Astrocyte of the spinal cord (primary cell): Measurements from ENCODE around the gene FZD7.

Experiments used
- DNase-seq: peaks from one replicate; pipeline ENCODE4 v3.0.0; 2011; ENCODE audit warnings: low read depth, low spot score
- H3K4me3 ChIP-seq: 2 replicates; pipeline ENCODE4 v1.5.1; 2011; ENCODE audit warnings: low read depth, mild to moderate bottlenecking, low read length, moderate library complexity
- CTCF ChIP-seq: IDR thresholded peaks from 2 replicates; pipeline ENCODE4 v1.5.1; 2012; ENCODE audit warnings: low read depth, mild to moderate bottlenecking, low read length, inconsistent platforms
- in situ Hi-C: cut with HindIII; loops from 2 replicates; pipeline ENCODE4 v1.10.0; 2017; ENCODE audit warnings: low sequenced_read_pairs

The FZD7 gene

GRCh38 chr2:202067589-202067988 is 33.9 kb downstream of the FZD7 start:
- H3K4me3 ChIP-seq: no peak overlapping the region
- no peak for TF ChIP-seq CTCF
- DNase-seq: no peak
- in situ Hi-C loops: no loop called here

- DNase-seq: no peak
- no peak overlapping the region for H3K4me3 ChIP-seq
- no peak for TF ChIP-seq CTCF
- in situ Hi-C loops: no loop called here
Observed at GRCh38 chr2:202069170-202070067, 35.8 kb downstream of the FZD7 start.

- in situ Hi-C loops: no loop called here
- DNase-seq: no peak
- TF ChIP-seq CTCF: no peak
- H3K4me3 ChIP-seq: no peak overlapping the region
Observed at GRCh38 chr2:202071107-202071506, 37.5 kb downstream of the FZD7 start.

- no peak overlapping the region for H3K4me3 ChIP-seq
- in situ Hi-C loops: no loop called here
- TF ChIP-seq CTCF: peak; percentile 31
- DNase-seq: no peak
Observed at GRCh38 chr2:202072226-202072625, 38.6 kb downstream of the FZD7 start.

- in situ Hi-C loops: no loop called here
- DNase-seq: no peak
- H3K4me3 ChIP-seq: no peak within 1 kb of the TSS
- no peak for TF ChIP-seq CTCF
Observed at GRCh38 chr2:202072737-202073401, 39.2 kb downstream of the FZD7 start, which contains the start of gene KIAA2012. Gene KIAA2012 (plus strand): TSS chr2:202073255. CDS start chr2:202073628, 373 bp downstream.

- no peak for TF ChIP-seq CTCF
- in situ Hi-C loops: no loop called here
- H3K4me3 ChIP-seq: no peak overlapping the region
- DNase-seq: no peak
Observed at GRCh38 chr2:202074324-202074723, 40.7 kb downstream of the FZD7 start.
